Femur (tissue), 1 donor: ENCODE measurements around the gene PORCN.

Experiments used
- DNase-seq: peaks from one replicate; pipeline ENCODE4 v3.0.0-alpha.2; 2017

The PORCN gene

GRCh38 chrX:48477960-48478755 is 30.6 kb upstream of the PORCN start:
- no peak for DNase-seq

DNA sequence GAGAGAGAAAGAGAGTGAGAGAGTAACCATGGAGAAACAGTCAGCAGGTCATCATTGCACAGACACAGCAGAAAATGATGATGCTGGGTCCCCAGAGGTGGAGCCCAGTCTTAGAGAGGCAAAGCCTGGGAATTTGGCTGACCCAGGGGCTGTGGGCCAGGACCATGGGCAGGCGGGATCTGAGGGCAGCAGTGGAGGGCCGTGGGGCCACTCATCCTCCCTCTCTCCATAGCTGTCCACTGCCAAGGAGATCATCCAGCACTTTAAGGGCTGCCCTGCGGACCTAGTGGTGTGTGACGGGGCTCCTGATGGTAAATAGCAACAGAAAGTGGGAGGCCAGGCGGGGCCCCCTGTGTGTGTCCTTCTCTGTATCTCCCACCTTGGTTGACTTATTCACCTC is 30.0 kb upstream of the PORCN start:
- no peak for DNase-seq

DNA sequence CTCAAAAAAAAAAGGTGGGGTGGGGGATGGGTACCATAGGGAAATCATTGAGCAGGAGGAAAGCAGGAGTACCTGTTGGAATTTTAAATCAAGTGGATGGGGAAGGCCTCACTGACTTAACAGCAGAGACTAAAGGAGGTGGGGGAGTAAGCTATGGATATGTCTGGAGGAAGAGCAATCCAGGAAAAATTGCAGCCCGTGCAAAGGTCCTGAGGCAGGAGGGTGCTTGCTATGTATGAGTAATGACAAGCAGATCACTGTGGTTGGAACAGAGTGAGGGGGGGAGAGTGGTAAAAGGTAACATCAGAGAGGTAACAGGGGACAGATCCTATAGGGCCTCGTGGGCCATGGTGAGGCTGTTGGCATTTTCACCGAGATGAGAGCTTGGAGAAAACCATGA is 28.6 kb upstream of the PORCN start:
- DNase-seq, result no peak

GRCh38 chrX:48480583-48480982 is 28.2 kb upstream of the PORCN start:
- DNase-seq, result no peak

DNA sequence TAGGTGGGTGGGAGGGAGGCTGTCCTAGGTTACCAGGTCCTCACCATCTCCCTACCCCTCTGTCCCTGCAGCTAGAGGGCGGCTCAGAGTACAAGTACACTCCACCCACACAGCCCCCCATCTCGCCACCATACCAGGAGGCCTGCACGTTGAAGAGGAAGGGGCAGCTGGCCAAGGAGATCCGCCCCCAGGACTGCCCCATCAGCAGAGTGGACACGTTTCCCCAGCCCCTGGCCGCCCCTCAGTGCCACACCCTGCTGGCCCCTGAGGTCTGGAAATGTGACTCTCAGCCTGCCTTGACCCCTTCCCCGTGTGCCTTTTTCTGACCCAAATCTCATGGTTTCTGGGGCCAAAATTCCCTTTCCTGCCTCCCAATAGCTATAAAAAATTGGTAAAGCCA is 26.3 kb upstream of the PORCN start:
- no peak for DNase-seq

DNA sequence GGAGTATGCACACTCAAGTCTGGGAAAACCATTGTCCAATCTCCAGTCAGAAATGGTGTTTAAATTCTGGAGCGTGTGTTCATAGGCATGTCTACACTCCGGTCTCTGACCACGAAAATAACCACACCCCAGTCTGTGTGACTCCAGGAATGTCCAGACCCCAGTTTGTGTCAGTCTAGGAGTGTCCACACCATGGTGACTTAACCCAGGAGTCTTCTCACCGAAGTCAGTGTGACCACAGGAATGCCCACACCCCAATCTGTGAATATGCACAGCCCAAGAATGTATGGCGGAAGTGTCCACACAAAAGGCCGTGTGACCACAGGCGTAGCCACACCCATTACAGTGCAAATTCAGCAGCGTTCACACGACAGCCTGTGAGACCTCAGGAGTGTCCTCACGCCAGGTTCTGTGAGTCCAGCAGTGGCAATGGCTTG is 21.4 kb upstream of the PORCN start:
- DNase-seq, result peak; percentile 34

- DNase-seq, result no peak
Measured at GRCh38 chrX:48488034-48488433, 20.8 kb upstream of the PORCN start.

DNA sequence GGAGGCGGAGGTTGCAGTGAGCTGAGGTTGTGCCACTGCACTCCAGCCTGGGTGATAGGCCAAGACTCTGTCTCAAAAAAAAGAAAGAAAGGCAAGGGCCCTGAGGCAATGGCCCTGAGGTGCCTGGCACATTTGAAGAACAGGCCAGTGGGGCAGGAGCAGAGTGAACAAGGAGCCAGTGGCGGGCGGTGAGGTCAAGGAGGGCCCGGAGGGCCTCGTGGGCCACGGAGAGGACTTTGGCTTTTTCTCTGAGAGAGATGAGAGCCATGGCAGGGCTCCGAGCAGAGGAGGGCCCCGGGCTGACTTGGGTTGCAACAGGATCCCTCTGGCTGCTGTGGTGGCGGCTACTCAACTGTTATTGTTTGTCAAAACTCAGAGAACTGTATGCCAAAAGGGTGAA is 19.5 kb upstream of the PORCN start:
- no peak for DNase-seq

DNA sequence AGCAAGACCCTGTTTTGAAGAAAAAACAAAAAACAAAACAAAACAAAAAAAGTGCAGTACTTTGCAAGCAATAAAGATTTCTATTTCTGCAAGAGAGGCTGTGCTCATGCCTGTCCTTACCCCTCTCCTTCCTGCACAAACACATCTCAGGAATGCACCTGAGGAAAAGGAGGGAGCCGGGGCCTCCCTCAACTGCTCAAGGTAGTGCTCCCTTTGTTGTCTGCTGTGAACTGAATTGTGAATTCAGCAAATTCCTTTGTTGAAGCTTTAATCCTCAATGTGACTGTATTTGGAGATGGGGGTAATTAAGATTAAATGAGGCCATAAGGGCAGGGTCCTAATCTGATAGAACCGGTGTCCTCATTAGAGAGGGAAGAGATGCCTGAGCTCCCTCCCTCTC is 18.9 kb upstream of the PORCN start:
- DNase-seq, result no peak

DNA sequence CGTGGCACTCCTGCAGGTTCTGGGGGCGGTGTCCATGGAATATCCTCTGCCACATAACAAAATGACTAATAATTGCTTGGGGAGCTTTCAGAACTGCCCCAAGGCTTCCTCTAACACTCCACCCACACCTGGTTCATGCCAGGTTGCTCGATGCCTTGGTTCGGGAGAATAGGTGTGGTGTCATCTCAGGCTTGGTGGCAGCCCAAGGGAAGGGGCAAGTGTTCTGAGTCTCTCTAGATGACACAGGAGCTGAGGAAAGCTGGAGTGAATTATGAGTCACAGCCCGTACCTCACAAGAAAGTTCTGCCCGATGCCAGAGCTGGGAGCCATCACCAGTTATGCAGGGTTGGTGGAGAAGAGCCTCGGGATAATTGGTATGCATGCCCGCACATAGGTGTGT is 18.1 kb upstream of the PORCN start:
- no peak for DNase-seq

DNA sequence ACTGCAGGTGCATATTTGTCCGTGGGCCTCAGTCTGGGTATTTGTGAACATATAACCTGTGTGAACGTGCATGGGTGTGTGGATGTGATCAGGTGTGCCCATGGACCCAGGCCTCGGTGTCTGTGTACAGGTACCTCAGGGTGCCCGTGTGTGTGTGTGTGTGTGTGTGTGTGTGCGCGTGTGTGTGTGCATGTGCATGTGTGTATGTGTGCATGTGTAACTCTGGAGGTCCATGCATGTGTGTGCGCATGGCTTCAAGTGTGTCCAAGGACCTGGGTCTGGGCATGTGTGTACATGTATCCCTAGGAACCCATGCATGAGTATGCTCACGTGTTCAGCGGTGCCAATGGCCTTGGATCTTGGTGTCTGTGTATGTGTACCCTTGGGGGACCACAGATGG is 17.0 kb upstream of the PORCN start:
- DNase-seq, result no peak

- DNase-seq, result no peak
Measured at GRCh38 chrX:48492293-48492910, 16.4 kb upstream of the PORCN start.

GRCh38 chrX:48493890-48494364 is 14.9 kb upstream of the PORCN start:
- DNase-seq, result no peak

- no peak for DNase-seq
Measured at GRCh38 chrX:48496660-48497059, 12.1 kb upstream of the PORCN start.

DNA sequence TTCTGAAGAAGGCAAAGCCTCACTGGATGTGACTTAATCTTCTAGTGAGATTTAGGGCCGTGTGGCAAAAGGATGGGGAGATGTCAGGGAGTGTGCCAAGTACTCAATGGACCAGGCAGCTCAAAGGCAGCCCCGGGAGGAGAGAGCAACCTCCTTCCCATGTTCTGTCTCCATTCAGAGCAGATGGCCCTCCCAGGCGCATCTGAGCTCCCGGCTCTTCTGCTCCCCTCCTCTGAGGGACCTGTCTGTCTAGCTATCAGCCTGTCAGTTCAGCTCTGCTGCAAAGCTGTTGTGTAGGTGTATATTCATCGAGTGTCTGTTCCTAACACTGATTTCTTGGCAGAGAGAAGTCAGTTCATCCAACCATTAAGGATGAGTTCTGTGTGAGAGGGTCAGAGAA is 10.9 kb upstream of the PORCN start:
- DNase-seq, result no peak

- DNase-seq, result no peak
Measured at GRCh38 chrX:48498374-48498809, 10.4 kb upstream of the PORCN start.

DNA sequence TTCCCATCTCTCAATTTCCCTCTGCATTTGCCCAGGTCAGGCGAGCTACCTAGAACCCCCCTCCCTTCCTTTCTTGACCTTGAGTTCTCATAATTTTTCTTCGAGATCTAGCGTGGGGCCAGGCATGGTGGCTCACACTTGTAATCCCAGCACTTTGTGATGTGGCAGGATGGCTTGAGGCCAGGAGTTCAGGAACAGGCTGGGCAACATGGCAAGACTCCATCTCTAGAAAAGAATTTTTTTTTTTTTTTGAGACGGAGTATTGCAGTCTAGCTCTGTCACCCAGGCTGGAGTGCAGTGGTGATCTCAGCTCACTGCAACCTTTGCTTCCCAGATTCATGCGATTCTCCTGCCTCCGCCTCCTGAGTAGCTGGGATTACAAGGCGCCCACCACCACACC is 4.5 kb upstream of the PORCN start:
- DNase-seq, result no peak

GRCh38 chrX:48505481-48505880 is 3.3 kb upstream of the PORCN start:
- DNase-seq, result no peak

DNA sequence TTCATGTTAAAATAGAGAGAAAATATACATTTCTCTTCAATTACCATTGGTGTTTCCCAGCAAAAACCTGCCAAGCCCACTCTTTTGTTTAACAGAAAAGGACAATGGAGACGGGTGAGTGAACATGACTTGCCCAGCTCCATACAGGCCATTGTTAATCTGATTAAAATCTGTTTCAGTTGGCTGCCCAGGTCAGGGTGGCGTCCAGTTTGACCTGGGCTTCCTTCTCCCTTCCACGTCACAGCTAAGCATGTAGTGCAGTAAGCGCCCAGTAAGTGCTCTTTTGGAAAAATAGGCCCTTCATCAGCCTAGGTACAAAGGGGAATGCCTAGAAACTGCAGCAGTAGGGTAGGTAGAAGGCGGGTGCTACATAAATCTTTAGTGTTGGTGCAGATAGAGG is 1.5 kb upstream of the PORCN start:
- no peak for DNase-seq

- DNase-seq, result no peak
Measured at GRCh38 chrX:48509245-48509590, 426 bp downstream of the PORCN start.

DNA sequence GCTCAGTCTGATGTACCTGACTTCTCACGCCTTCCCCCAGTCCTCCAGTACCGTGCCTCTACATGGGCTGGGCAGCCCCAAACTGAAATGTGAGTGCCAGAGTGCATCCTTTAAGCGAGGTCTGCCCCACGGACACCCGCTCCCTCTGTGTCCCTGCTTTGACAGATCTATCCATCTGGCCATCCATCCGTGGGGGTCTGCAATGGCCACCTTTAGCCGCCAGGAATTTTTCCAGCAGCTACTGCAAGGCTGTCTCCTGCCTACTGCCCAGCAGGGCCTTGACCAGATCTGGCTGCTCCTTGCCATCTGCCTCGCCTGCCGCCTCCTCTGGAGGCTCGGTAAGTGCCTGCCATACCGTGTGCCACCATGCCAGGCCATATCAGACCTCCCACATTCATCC is 827 bp downstream of the PORCN start:
- no peak for DNase-seq

GRCh38 chrX:48511560-48511959 is 2.8 kb downstream of the PORCN start:
- DNase-seq, result no peak

DNA sequence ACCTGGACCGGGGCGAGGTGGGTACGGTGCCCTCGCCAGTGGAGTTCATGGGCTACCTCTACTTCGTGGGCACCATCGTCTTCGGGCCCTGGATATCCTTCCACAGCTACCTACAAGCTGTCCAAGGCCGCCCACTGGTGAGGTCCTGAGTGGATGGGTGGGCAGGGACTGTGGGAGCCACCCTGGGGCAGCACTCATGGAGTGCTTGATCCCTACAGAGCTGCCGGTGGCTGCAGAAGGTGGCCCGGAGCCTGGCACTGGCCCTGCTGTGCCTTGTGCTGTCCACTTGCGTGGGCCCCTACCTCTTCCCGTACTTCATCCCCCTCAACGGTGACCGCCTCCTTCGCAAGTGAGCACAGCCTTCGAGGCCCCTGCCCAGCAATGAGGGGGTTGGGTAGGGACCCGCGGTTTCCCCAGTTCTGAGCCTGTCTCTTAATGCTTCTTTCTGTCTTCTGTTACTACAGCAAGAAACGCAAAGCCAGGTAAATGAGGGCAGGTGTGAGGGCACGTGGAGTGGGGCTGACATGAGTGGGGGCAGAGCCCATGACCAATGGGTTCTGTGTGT is 3.7 kb downstream of the PORCN start:
- no peak for DNase-seq

DNA sequence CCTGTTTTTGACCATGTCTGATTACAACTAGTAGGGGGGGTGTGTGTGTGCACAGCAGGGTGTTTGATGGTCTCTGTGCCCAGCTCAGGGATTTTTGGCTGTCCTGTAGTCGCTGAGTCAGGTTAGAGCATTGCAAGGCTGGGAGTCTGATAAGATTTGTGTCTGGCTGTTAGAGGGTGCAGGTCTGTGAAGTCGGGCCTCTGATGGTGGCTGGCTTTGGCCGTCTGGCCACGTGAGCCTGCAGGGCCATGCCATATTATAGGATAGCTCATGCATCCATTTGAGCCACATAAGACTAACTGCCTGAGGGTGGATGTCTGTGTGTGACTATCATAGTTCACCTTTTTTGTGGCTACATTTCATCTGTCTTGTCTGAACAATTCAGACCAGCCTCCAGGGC is 4.9 kb downstream of the PORCN start:
- no peak for DNase-seq
